CMK (cell line): ENCODE measurements around the gene PCP2.

ENCODE experiments used
- DNase-seq: peaks from one replicate; pipeline ENCODE4 v3.0.0-alpha.2; 2010; ENCODE audit warnings: low read depth

Gene PCP2

DNA sequence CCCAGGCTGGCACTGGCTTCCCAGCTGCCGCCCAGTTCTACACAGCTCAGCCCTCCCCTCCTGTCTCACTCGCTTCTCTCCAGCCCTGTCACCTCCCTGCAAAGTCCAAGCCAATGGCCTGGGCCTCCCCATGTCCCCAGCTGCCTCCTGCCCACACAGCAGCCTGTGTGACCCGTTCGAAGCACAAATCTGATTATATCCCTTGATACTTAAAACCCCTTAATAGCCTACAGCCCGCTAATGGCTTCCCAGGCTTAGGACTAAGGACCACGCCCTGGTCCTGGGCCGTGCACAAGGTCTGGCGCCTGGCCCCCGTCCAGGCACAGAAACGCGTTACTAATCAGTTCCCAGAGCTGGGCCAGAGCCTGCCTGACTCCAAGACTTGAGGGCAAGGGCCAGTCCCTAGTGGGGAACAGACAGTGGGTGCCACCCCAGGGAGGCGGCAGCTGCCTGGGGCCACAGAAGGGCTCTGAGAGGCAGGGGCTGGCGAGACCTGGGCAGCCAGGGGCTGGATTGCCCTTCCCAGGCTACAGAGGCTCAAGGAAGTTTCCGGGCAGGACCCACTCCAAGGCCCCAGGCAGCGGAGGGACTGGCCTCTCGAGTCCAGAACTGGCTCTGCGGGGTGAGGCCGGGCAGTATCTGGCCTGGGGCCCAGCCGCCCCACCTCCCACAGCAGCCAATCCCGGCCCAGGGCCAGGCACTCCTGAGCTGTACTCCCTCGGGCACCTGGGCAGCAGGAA lies 14.6 kb downstream of the PCP2 start:
- DNase-seq: no peak

- DNase-seq: no peak
These were observed 15.2 kb downstream of the PCP2 start for GRCh38 chr19:7618348-7618747.

DNA sequence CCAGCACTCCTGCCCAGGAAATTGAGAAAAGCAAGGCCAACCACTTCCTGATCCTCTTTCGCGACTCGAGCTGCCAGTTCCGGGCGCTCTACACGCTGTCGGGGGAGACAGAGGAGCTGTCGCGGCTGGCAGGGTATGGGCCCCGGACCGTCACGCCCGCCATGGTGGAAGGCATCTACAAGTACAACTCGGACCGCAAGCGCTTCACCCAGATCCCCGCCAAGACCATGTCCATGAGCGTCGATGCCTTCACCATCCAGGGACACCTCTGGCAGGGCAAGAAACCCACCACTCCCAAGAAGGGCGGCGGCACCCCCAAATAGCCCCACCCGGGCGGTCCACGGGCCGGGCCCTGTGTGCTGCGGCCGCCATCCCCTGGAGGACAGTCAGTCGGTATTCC lies 15.8 kb downstream of the PCP2 start:
- DNase-seq: no peak

DNA sequence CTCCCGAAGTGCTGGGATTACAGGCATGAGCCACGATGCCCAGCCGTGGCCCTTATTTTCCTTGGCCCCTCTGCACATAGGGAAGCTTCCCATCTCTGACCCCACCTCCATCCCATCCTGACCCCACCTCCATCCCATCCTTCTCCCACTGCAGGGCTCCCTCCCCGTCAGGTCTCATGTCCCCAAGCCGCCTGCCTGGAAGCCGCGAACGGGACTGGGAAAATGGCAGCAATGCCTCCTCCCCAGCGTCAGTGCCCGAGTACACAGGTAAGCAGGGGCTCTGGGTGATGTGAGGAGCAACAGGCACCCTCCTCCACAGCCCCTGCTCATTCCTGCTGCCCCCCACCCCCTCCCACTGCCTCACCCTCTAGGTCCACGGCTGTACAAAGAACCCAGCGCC lies 16.3 kb downstream of the PCP2 start:
- DNase-seq: no peak

DNA sequence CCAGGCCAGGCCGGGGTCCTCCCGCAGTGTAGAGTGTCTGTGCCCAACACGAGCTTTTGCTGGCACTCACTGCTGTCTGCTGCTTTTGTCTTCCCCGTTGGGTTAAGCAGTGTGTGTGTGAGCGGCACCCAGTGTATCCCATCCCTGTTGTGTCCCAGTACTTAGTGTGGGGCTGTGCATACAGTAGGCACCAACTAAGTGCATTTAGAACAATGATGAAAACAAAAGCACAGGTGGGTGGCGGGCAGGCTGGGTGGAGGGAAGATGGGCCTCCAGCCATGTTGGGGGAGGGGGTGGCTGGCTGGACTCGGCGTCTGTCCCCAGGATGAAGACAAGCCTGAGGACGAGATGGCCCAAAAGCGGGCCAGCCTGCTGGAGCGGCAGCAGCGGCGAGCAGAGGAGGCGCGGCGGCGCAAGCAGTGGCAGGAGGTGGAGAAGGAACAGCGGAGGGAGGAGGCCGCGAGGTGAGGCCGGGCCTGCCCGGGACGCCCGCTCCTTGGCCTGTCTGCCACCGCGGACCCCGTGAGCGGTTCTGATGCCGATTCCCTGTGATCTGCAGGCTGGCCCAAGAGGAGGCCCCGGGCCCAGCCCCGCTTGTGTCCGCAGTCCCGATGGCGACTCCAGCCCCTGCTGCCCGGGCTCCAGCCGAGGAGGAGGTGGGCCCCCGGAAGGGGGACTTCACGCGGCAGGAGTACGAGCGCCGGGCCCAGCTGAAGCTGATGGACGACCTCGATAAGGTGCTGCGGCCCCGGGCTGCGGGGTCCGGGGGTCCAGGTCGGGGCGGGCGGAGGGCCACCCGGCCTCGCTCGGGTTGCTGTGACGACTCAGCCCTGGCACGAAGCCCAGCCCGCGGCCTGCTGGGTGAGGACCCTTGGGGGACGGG lies 18.4 kb downstream of the PCP2 start:
- no peak for DNase-seq

GRCh38 chr19:7612282-7613274 lies 20.9 kb downstream of the PCP2 start:
- no peak for DNase-seq

- no peak for DNase-seq
These were observed 21.8 kb downstream of the PCP2 start for GRCh38 chr19:7611541-7612279.

DNA sequence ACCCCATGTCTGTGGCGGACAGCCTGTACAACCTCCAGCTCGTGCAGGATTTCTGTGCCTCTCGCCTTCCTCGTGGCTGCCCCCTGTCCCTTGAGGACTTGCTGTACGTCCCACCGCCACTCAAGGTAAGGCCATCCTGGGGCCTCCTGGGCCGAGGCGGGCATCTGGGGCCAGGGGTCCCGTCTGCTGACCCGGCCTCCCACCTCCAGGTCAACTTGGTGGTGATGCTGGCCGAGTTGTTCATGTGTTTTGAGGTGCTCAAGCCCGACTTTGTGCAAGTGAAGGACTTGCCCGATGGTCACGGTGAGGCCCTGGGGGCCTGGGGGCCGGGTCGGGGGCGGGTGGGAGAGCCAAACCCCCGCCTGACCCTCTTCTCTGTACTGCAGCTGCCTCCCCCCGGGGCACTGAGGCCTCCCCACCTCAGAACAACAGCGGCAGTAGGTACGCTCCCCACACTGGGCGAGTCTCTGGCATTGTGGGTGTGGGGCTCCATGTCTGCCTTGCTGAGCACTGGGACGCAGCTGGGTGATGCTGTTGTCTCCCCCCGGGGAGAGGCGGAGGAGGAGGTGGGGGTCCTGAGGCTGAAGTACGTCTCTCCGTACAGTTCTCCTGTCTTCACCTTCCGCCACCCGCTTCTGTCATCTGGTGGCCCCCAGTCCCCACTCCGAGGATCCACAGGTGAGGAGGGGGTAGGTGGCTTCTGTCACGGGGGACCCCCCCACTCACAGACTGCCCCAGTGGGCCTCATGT lies 22.9 kb downstream of the PCP2 start:
- no peak for DNase-seq

GRCh38 chr19:7607874-7608560 lies 25.5 kb downstream of the PCP2 start:
- DNase-seq: no peak

GRCh38 chr19:7607212-7607873 lies 26.2 kb downstream of the PCP2 start:
- DNase-seq: no peak

GRCh38 chr19:7606289-7606688 lies 27.2 kb downstream of the PCP2 start:
- no peak for DNase-seq

DNA sequence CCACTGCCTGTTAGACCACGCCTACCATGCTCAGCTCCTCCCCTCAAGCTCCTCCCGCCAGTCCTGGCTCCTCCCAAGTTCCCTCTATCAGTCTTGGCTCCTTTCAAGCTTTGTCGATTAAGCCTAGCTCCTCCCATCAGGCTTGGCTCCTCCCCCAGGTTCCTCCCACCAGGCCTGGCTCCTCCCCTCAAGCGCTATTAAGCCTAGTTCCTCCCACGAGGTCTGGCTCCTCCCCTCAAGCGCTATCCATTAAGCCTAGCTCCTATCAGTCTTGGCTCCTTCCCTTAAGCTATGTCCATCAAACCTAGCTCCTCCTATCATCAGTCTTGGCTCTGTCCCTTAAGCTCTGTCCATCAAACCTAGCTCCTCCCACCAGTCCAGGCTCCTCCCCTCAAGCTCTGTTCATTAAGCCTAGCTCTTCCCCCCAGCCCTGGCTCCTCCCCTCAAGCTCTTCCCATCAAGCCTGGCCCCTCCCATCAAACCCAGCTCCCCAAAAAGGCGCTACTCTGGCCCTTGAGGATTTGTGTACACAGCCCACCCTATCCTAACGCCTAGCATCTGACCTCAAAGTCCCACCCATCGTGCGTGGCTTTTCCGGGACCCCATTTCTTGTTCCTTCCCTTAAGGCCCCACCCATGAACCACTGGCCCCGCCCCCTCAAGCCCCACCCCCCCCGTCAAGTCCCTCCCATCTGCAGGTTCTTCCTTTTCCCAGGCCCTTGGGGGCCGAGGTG lies 27.9 kb downstream of the PCP2 start:
- peak; percentile 99 for DNase-seq

GRCh38 chr19:7603919-7604318 lies 29.6 kb downstream of the PCP2 start:
- DNase-seq: no peak

- DNase-seq: no peak
These were observed 30.5 kb downstream of the PCP2 start for GRCh38 chr19:7602935-7603497.

DNA sequence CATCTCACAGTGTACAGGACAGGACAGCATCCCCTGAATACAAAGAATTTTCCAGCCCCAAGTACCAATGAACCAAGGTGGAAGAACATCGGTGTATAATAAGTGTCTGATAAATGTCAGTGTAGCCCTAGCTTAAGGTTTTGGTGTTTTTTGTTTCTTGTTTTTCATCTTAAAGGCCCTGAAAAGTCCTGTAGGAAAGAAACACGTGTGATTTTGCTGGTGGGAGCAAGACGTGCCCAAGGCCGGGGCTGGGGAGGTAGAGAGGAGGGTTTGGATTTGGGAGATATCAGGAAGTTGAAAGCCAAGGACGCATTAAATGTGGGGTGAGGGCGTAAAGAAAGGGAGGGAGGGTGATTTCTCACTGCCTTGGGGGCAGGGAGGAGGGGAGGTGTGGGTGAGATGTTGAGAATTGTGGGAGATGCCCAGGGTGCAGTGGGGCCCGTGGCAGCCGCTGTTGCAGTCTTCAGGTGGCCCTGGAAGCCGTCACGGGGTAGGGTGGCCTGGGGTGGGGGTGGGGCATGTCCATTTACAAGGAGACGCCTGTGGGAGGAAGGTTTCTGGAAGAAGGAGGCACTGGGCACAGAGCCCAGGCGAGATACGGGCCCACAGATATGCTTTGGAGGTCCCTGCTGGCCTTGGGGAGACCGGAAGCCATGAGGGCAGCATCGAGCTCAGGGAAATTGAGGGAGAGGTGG lies 31.1 kb downstream of the PCP2 start:
- no peak for DNase-seq

GRCh38 chr19:7600721-7601120 lies 32.8 kb downstream of the PCP2 start:
- DNase-seq: no peak

GRCh38 chr19:7598180-7598579 lies 35.3 kb downstream of the PCP2 start:
- no peak for DNase-seq

DNA sequence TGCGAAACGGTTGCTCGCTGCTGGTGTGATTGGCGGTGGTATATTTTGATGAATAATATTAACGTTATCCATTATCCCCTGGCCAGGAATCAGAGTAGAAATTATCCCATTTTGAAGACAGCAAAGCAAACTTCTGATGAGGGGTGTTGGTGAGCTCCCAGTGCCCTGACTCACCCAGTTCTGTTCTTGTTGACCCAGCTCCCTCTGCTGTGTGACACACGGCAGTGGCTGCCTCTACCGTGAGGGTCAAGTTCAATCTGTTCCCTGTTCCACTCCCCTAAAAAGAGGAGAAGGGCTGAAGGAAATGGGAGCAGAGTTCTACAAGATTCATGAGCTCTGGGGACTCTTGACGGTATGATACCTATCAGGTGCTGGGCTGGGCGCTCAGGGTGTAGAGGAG lies 35.8 kb downstream of the PCP2 start:
- DNase-seq: no peak
